RWPE2 (cell line): ENCODE measurements around the gene H2BK1.

ENCODE experiments used
- ATAC-seq: fragments of 200-7000 bp; cut with Tn5 transposase; 3 replicates; pipeline ENCODE4 v1.9.1; 2021; ENCODE audit warnings: low read depth
- DNase-seq: peaks from one replicate; pipeline ENCODE4 v3.0.0-alpha.2; 2020; ENCODE audit warnings: low spot score
- H3K27ac ChIP-seq: fragments of 450-650 bp; 2 replicates; pipeline ENCODE4 v1.5.1; 2017; ENCODE audit warnings: mild to moderate bottlenecking; ENCODE audit not compliant: poor library complexity, severe bottlenecking
- H3K27me3 ChIP-seq: fragments of 250-450 bp; sonication (Bioruptor Pico); 2 replicates; pipeline ENCODE4 v1.5.1; 2021; ENCODE audit warnings: mild to moderate bottlenecking, moderate library complexity; ENCODE audit not compliant: insufficient read depth, poor library complexity, severe bottlenecking
- H3K36me3 ChIP-seq: fragments of 250-450 bp; sonication (Bioruptor Pico); 2 replicates; pipeline ENCODE4 v1.5.1; 2020; ENCODE audit warnings: low read depth, mild to moderate bottlenecking, moderate library complexity
- H3K4me1 ChIP-seq: fragments of 250-450 bp; sonication (Bioruptor Pico); 2 replicates; pipeline ENCODE4 v1.5.1; 2021; ENCODE audit warnings: mild to moderate bottlenecking, moderate library complexity; ENCODE audit not compliant: insufficient read depth, poor library complexity, severe bottlenecking
- H3K4me3 ChIP-seq: fragments of 250-450 bp; sonication (Bioruptor Pico); 2 replicates; pipeline ENCODE4 v1.5.1; 2021; ENCODE audit warnings: mild to moderate bottlenecking, moderate library complexity; ENCODE audit not compliant: severe bottlenecking
- H3K9me3 ChIP-seq: fragments of 250-450 bp; sonication (Bioruptor Pico); 2 replicates; pipeline ENCODE4 v1.5.1; 2021; ENCODE audit warnings: mild to moderate bottlenecking, moderate library complexity; ENCODE audit not compliant: severe bottlenecking
- TF ChIP-seq, protein P1 (sequence below): fragments of 450-650 bp; IDR thresholded peaks from one replicate; pipeline ENCODE4 v1.5.1; 2017; ENCODE audit warnings: mild to moderate bottlenecking, moderate library complexity; ENCODE audit not compliant: poor library complexity, severe bottlenecking

Gene H2BK1

DNA sequence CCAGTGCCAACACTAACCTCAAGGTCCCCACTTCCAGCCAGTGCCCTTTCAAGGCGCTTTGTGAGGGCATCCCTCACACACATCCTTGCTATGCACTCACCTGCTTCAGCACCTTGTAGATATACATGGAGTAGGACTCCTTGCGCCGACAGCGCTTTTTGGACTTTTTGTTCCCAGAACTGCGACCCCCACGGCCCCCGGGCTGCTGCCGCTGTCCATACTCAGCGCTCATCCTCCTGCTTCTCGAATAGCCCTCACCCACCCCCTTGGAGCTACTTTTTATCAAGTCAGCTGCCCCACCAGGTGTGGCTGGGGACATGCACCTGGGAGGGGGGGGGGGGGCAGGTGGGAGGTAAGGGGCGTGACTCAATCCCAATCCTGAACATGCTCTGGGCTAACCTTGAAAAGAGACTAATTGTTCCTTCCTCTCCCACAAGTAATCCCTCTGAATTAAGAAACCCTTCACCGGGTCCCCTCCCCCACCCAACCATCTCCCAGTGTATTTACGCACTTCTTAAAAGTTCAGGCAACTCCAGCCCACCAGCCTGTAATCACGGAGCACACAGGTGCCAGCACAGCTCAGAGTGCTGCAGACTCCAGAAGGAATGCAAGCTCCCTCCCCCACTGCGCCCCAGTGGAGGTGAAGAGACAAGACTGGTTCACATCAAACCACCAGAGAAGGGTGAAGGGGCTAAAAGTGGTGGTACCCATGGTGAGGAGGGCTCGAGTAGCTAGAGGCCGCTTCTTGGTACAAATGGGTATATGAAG lies at the start of gene H2BK1:
TSS of gene H2BK1 (minus strand) at position 402 of the 768 bp plus-strand sequence. CDS start at position 232, 170 bp downstream.
- H3K36me3 ChIP-seq: peaks cover 21% of the 10 kb centered on the region
- DNase-seq: peak; percentile 36
- no peaks in the 10 kb centered on the region for H3K4me1 ChIP-seq
- H3K27me3 ChIP-seq: peaks cover 10% of the 10 kb centered on the region
- no peak within 1 kb of the TSS for H3K27ac ChIP-seq
- no peaks in the 10 kb centered on the region for H3K9me3 ChIP-seq
- no peak within 1 kb of the TSS for H3K4me3 ChIP-seq
- no peak for ATAC-seq
- TF ChIP-seq, protein P1, sequence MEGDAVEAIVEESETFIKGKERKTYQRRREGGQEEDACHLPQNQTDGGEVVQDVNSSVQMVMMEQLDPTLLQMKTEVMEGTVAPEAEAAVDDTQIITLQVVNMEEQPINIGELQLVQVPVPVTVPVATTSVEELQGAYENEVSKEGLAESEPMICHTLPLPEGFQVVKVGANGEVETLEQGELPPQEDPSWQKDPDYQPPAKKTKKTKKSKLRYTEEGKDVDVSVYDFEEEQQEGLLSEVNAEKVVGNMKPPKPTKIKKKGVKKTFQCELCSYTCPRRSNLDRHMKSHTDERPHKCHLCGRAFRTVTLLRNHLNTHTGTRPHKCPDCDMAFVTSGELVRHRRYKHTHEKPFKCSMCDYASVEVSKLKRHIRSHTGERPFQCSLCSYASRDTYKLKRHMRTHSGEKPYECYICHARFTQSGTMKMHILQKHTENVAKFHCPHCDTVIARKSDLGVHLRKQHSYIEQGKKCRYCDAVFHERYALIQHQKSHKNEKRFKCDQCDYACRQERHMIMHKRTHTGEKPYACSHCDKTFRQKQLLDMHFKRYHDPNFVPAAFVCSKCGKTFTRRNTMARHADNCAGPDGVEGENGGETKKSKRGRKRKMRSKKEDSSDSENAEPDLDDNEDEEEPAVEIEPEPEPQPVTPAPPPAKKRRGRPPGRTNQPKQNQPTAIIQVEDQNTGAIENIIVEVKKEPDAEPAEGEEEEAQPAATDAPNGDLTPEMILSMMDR: no peak

DNA sequence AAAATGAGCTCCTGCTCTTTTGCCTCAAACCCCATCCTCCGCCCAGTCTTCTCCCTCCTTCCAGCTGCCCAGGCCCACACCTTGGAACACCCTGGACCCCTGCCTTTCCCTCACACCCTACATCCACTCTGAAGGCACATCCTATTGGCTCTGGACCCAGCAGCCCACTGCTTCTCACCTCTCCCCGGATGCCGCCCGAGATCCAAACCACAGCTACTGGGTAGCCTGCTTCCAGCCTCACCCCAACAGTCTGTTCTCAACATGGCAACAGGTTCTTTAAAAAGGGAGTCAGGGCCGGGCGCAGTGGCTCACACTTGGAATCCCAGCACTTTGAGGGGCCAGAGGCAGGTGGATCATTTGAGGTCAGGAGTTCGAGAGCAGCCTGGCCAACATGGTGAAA lies 47.7 kb upstream of the H2BK1 start:
- Histone ChIP-seq H3K36me3 (no peaks in the 10 kb centered on the region), H3K4me3 (no peak overlapping the region), H3K27ac (no peak overlapping the region), H3K9me3 (no peaks in the 10 kb centered on the region), H3K27me3 (no peaks in the 10 kb centered on the region), H3K4me1 (no peaks in the 10 kb centered on the region)
- ATAC-seq (no peak), DNase-seq (no peak)
- TF ChIP-seq, protein P1: no peak

DNA sequence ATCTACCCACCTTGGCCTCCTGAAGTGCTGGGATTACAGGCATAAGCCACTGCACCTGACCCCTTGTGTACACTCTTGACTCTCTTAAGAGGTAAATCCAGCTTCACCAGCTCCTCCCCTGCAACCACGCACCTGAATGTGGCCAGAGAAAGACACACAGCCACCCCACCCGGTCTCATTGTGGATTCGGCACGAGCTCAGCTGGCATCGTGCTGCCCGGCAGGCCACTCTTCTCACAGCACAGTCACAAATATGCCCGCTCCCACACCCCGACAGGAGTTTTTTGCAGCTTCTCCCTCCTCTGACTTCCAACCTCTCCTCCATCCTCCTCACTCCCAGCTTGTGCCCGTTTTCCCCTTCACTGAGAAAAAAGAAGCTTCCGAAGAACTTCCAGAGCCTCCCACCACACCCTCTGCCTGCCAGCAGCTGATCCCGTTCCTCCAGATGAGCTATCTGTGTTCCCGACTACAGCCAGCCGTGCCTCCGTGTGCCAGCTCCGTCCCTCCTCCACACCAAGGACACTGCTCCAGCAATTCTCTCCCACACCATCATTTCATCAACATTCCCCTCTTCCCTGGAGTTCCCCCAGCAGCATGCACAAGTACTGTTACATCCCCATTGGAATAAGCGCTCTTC lies 46.2 kb upstream of the H2BK1 start:
- Histone ChIP-seq H3K9me3 (no peaks in the 10 kb centered on the region), H3K36me3 (no peaks in the 10 kb centered on the region), H3K27me3 (no peaks in the 10 kb centered on the region), H3K27ac (no peak overlapping the region), H3K4me3 (no peak overlapping the region), H3K4me1 (no peaks in the 10 kb centered on the region)
- TF ChIP-seq, protein P1: no peak
- DNase-seq: no peak
- ATAC-seq: no peak

DNA sequence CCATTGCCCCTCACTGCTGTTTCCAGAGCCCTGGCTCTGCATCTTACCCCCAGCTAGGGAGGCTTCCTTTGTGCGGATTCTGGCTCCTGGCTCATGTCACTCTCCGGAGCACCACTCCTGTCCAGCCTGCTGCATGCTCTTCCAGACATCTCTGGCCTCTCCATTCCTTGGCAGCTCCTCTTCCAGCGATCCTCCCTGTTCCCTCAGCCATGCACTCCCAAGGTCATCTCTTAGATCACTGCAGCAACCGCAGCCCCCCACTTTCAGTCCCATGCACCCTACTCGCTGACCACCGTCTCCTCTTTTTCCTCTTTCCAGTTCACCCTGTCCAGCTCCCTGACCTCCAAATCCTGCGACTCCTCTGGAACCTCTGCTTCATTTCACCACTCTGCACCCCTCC lies 45.1 kb upstream of the H2BK1 start:
- H3K4me1 ChIP-seq: no peaks in the 10 kb centered on the region
- H3K27ac ChIP-seq: no peak overlapping the region
- no peaks in the 10 kb centered on the region for H3K36me3 ChIP-seq
- H3K4me3 ChIP-seq: no peak overlapping the region
- no peaks in the 10 kb centered on the region for H3K9me3 ChIP-seq
- H3K27me3 ChIP-seq: no peaks in the 10 kb centered on the region
- TF ChIP-seq, protein P1: no peak
- ATAC-seq: no peak
- no peak for DNase-seq

DNA sequence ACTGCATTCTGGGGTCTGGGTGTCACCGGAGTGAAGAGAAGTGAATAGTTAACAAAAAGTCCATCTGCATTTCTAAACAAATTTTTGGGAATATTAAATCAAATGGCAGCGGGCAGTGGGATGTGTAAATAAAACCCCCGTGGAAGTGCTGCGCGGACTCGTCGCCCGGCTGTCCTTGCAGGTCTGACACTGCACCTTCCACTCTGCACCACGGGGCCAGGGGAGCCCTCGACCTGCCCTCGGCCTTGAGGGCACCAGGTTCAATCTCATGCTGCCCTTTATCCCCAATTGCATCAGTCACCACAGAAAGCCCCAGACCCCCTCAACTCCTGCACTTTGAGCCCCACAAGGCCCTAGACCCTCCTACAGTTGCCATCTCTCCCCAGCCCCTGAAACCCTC lies 44.6 kb upstream of the H2BK1 start:
- TF ChIP-seq, protein P1: no peak
- Histone ChIP-seq H3K9me3 (no peaks in the 10 kb centered on the region), H3K27ac (no peak overlapping the region), H3K27me3 (no peaks in the 10 kb centered on the region), H3K4me1 (no peaks in the 10 kb centered on the region), H3K36me3 (no peaks in the 10 kb centered on the region), H3K4me3 (no peak overlapping the region)
- ATAC-seq (no peak), DNase-seq (no peak)
